ENCODE data around the gene GSTT2.
"Not testable (repeated sequence)": the region's sequence is repeated elsewhere in the genome, so short reads cannot be mapped to it uniquely, and the experiment has no call there.

- not testable (repeated sequence) for TF ChIP-seq POLR2A (IDR thresholded peaks at IDR 0.05; ENCODE audit: low read length); GATA1 (IDR thresholded peaks at IDR 0.05; ENCODE audit: low read depth, low read length)
Measured at GRCh38 chr22:23999779-24000178, 19.8 kb downstream of the GSTT2 start.

Measured in erythroblast (primary cell).